ENCODE results near the gene CST7. TPM values are rescaled to one million over a fixed set of nuclear protein-coding genes. Genes with fewer than 3 reads are reported as not detected.

The CST7 gene, protein sequence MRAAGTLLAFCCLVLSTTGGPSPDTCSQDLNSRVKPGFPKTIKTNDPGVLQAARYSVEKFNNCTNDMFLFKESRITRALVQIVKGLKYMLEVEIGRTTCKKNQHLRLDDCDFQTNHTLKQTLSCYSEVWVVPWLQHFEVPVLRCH
- 10 to 100 TPM in 2 of 4 donors, 1 to 10 TPM in 2; 6.4 to 20.5 (median 12.2) TPM for total RNA-seq

DNA sequence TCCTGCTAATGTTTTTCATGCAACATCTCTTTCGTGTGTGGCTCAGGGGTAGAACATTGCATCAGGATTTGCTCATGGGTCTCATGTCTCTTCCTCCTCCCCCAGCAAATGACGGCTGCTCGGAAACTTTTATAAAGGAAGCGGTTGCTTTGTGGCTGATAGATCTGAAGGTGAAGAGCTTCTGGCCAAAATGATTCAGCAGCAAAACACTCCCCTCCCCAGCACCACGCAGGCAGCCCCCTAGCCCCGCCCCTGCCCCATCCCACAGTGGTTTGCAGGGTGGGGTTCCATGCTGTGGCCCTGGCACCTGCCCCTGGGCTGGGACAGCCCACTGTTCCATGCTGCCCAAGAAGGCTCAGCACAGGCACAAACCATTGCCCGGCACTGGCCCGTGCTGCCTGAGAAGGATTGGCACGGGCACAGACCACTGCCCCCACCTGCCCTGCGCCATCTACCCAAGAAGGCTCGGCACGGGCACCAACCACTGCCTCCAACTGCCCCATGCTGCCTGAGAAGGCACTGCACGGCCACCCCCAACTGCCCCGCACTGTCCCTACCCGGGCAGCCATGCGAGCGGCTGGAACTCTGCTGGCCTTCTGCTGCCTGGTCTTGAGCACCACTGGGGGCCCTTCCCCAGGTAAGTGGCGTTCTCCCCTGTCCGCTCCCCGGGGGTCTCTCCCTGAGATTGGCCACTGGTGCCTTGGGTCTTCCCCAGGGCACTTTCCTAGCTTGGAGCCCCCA lies at the start of gene CST7:
Gene CST7, plus strand, starts transcription at position 331 of the 741 bp plus-strand sequence. Its CDS starts 237 bp downstream, at position 568.
- ATAC-seq (ENCODE audit: low FRiP score), result no peak
- DNase-seq (ENCODE audit: low spot score), result no peak
- TF ChIP-seq, protein P1, sequence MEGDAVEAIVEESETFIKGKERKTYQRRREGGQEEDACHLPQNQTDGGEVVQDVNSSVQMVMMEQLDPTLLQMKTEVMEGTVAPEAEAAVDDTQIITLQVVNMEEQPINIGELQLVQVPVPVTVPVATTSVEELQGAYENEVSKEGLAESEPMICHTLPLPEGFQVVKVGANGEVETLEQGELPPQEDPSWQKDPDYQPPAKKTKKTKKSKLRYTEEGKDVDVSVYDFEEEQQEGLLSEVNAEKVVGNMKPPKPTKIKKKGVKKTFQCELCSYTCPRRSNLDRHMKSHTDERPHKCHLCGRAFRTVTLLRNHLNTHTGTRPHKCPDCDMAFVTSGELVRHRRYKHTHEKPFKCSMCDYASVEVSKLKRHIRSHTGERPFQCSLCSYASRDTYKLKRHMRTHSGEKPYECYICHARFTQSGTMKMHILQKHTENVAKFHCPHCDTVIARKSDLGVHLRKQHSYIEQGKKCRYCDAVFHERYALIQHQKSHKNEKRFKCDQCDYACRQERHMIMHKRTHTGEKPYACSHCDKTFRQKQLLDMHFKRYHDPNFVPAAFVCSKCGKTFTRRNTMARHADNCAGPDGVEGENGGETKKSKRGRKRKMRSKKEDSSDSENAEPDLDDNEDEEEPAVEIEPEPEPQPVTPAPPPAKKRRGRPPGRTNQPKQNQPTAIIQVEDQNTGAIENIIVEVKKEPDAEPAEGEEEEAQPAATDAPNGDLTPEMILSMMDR (IDR thresholded peaks at IDR 0.05), result no peak

- TF ChIP-seq, protein P1 (IDR thresholded peaks at IDR 0.05), result no peak
- ATAC-seq (ENCODE audit: low FRiP score), result no peak
- no peak for DNase-seq (ENCODE audit: low spot score)
Observed at GRCh38 chr20:24906806-24907205, 42.3 kb upstream of the CST7 start.

DNA sequence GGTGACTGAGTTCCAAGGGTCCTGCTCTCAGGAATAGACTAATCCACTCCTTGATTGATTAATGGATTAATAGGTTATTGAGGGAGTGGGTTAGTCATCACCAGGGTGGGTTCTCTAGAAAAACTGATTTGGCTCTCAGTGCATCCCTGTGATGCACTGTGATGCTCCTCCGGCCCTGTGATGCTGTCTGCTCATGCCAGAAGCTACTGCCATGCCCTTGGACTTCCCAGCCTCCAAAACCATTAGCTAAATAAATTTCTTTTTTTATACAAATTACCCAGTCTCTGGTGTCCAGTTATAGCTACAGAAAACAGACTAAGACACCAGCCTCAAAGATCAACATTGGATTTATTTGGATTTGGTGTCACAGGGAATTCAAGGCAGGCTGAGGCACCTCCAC lies 40.4 kb upstream of the CST7 start:
- ATAC-seq (ENCODE audit: low FRiP score), result no peak

DNA sequence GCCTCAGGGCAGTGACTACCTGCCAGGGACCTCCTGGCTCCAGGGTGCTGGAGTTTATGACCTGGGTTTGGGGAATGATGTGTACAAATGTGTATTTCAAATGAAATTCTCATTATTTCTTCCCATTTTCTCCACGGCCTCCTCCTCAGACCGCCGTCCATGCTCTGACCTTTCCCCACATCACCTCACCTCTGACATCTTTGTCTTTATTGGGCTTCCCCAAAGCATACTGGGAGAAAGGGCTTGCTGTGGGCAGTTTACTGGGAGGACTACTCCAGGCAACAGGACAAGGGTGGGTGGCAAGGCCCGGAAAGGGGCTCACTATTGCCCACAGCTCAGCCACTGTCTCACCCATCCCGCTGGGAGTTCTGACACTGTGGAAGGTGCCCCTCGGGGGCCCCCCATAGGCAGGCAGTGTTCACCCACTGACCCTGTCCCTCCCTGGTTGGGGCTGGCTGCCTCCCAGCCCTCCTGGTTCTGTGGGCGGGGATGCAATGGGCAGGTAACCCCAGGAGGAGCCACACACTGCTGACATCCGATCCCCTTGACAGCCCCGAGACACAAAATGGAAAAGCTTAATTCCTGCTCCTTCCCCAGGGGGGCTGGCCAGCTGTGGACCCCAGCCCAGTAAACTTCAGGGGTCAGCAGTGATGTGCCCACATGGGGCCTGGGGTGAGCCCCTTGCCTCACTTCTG lies 39.8 kb upstream of the CST7 start:
- TF ChIP-seq, protein P1 (IDR thresholded peaks at IDR 0.05), result no peak
- DNase-seq (ENCODE audit: low spot score), result no peak
- ATAC-seq (ENCODE audit: low FRiP score), result no peak

More for the DNA sequence above, 40.4 kb upstream of the CST7 start:
- TF ChIP-seq, protein P1 (IDR thresholded peaks at IDR 0.05), result no peak
- no peak for DNase-seq (ENCODE audit: low spot score)

DNA sequence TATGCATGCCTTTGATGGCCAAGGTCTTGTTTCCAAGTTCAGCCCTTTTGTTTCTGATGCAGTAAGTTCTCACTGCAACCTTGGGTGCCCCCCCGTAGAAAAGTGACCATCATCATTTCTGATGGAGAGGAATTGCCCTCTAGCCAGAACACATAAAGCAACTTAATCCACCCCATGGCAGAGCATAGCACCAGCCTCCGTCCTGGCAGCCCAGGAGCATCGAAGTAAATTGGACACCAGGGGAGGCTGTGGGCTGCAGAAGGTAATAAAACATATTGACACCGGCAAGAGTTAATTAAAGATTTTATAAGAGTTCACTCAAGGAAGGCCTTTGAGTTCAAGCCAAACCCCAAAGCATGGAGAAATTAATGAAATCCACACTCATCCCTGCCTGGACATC lies 39.2 kb upstream of the CST7 start:
- DNase-seq (ENCODE audit: low spot score) (no peak), ATAC-seq (ENCODE audit: low FRiP score) (no peak)
- TF ChIP-seq, protein P1 (IDR thresholded peaks at IDR 0.05), result no peak

DNA sequence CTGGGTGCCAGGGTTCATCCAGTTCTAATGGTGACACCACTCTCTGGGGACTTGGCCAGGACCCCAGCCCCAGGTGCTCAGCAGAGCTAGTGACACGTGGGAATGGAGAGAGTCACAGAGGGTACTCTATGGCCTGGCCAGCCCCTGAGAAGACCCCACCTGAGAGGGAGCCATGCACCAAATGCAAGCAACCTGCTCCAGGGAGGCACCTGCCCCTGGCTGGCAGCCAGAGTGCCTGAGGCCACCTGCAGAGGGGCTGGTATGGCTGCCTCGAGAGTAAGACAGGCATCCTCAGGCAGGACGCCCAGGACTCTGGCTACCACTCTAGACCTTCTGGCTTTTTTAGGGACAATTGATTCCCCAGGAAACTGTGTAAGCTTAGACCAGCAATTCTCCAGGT lies 38.6 kb upstream of the CST7 start:
- TF ChIP-seq, protein P1 (IDR thresholded peaks at IDR 0.05), result no peak
- DNase-seq (ENCODE audit: low spot score), result no peak
- no peak for ATAC-seq (ENCODE audit: low FRiP score)
